GM23338 (cell line): ENCODE data around the gene MTLN. TPM values are rescaled to one million over a fixed set of nuclear protein-coding genes. Genes with fewer than 3 reads are reported as not detected.

Experiments
- ATAC-seq: fragments of 200-7000 bp; cut with Tn5 transposase; 3 replicates; pipeline ENCODE4 v1.9.1; 2020
- DNase-seq: peaks from one replicate; pipeline ENCODE4 v3.0.0-alpha.2; 2015; ENCODE audit warnings: low spot score
- H2AFZ ChIP-seq: fragments of 200-600 bp; sonication (generic); 2 replicates; pipeline ENCODE4 v1.8.0; 2016; ENCODE audit warnings: antibody characterized with exemption, mild to moderate bottlenecking, moderate library complexity
- H3F3A ChIP-seq: fragments of 200-600 bp; sonication (generic); replicated peaks from 2 replicates; pipeline ENCODE4 v1.8.0; 2017; ENCODE audit warnings: antibody characterized with exemption, mixed run types, low read depth
- H3K27ac ChIP-seq: fragments of 200-600 bp; sonication (generic); 2 replicates; pipeline ENCODE4 v1.6.1; 2016; ENCODE audit warnings: low read depth
- H3K27me3 ChIP-seq: fragments of 200-600 bp; sonication (generic); 2 replicates; pipeline ENCODE4 v1.8.0; 2016; ENCODE audit warnings: mild to moderate bottlenecking, mixed run types, moderate library complexity; ENCODE audit not compliant: insufficient read depth
- H3K36me3 ChIP-seq: fragments of 200-600 bp; sonication (generic); 2 replicates; pipeline ENCODE4 v1.8.0; 2016; ENCODE audit warnings: mild to moderate bottlenecking; ENCODE audit not compliant: insufficient read depth
- H3K4me1 ChIP-seq: fragments of 200-600 bp; sonication (generic); 2 replicates; pipeline ENCODE4 v1.8.0; 2016; ENCODE audit warnings: mild to moderate bottlenecking, moderate library complexity; ENCODE audit not compliant: insufficient read depth
- H3K4me2 ChIP-seq: fragments of 200-600 bp; sonication (generic); 2 replicates; pipeline ENCODE4 v1.7.1; 2017; ENCODE audit warnings: mixed run types
- H3K4me3 ChIP-seq: fragments of 200-600 bp; sonication (generic); 2 replicates; pipeline ENCODE4 v1.6.1; 2016; ENCODE audit warnings: mixed run types
- H3K79me2 ChIP-seq: fragments of 200-600 bp; sonication (generic); replicated peaks from 2 replicates; pipeline ENCODE4 v1.8.0; 2017; ENCODE audit warnings: mild to moderate bottlenecking; ENCODE audit not compliant: insufficient read depth
- H3K9me2 ChIP-seq: fragments of 200-600 bp; sonication (generic); 2 replicates; pipeline ENCODE4 v1.8.0; 2017; ENCODE audit not compliant: insufficient read depth
- H4K20me1 ChIP-seq: fragments of 200-600 bp; sonication (generic); replicated peaks from 2 replicates; pipeline ENCODE4 v1.8.0; 2017; ENCODE audit warnings: mild to moderate bottlenecking; ENCODE audit not compliant: insufficient read depth
- H3K27ac Mint-ChIP-seq: 2 replicates; pipeline ENCODE4 v1.8.0; 2020; ENCODE audit warnings: inconsistent platforms, mild to moderate bottlenecking, moderate library complexity, mixed read lengths
- H3K27me3 Mint-ChIP-seq: 3 replicates; pipeline ENCODE4 v1.8.0; 2022; ENCODE audit warnings: low read depth, mild to moderate bottlenecking, moderate library complexity, mixed read lengths, inconsistent platforms; ENCODE audit not compliant: insufficient read depth, poor library complexity
- H3K36me3 Mint-ChIP-seq: 3 replicates; pipeline ENCODE4 v1.8.0; 2021; ENCODE audit warnings: low read depth, mild to moderate bottlenecking, inconsistent platforms, moderate library complexity, mixed read lengths
- H3K4me1 Mint-ChIP-seq: 3 replicates; pipeline ENCODE4 v1.8.0; 2020; ENCODE audit warnings: mild to moderate bottlenecking, inconsistent platforms, mixed read lengths
- H3K4me3 Mint-ChIP-seq: 3 replicates; pipeline ENCODE4 v1.8.0; 2021; ENCODE audit warnings: moderate library complexity, mild to moderate bottlenecking, inconsistent platforms, mixed read lengths
- H3K9me3 Mint-ChIP-seq: 3 replicates; pipeline ENCODE4 v1.8.0; 2020; ENCODE audit warnings: moderate library complexity, mild to moderate bottlenecking, inconsistent platforms, mixed read lengths
- CREB1 ChIP-seq: fragments of 250-450 bp; sonication (Bioruptor Pico); IDR thresholded peaks from 2 replicates; pipeline ENCODE4 v1.5.0; 2020; ENCODE audit warnings: low read depth, mild to moderate bottlenecking, moderate library complexity
- EZH2 ChIP-seq: fragments of 200-600 bp; sonication (generic); IDR thresholded peaks from one replicate; pipeline ENCODE4 v1.8.0; 2017; ENCODE audit warnings: antibody characterized with exemption, mild to moderate bottlenecking, low read depth; ENCODE audit not compliant: unreplicated experiment
- EZH2phosphoT487 ChIP-seq: fragments of 200-600 bp; sonication (generic); IDR thresholded peaks from one replicate; pipeline ENCODE4 v1.8.1; 2018; ENCODE audit warnings: antibody characterized with exemption; ENCODE audit not compliant: unreplicated experiment
- JUNB ChIP-seq: IDR thresholded peaks from one replicate; pipeline ENCODE4 v1.6.1; 2016; ENCODE audit warnings: antibody characterized with exemption; ENCODE audit not compliant: unreplicated experiment
- NANOG ChIP-seq: IDR thresholded peaks from 2 replicates; pipeline ENCODE4 v1.6.1; 2016; ENCODE audit warnings: antibody characterized with exemption, borderline replicate concordance
- POLR2AphosphoS5 ChIP-seq: IDR thresholded peaks from 2 replicates; pipeline ENCODE4 v1.6.1; 2016; ENCODE audit warnings: antibody characterized with exemption, low read depth
- STAT1 ChIP-seq: IDR thresholded peaks from one replicate; pipeline ENCODE4 v1.6.1; 2016; ENCODE audit warnings: antibody characterized with exemption; ENCODE audit not compliant: unreplicated experiment
- ZNF114 ChIP-seq: fragments of 250-450 bp; sonication (Bioruptor Pico); IDR thresholded peaks from 2 replicates; pipeline ENCODE4 v1.5.0; 2020; ENCODE audit warnings: mild to moderate bottlenecking, moderate library complexity
- ZNF331 ChIP-seq: fragments of 250-450 bp; sonication (Bioruptor Pico); IDR thresholded peaks from 2 replicates; pipeline ENCODE4 v1.5.0; 2020; ENCODE audit warnings: low read depth, mild to moderate bottlenecking, moderate library complexity
- polyA plus RNA-seq: library from polyadenylated mRNA; unstranded; fragments of >200 nt; fragmentation: Nextera tagmentation; extraction: Ambion mirVana; gene quantifications from 2 replicates; pipeline ENCODE4 v1.2.1, GENCODE V29; 2016
- total RNA-seq: library from RNA; depleted of rRNA; stranded (reverse); fragments of >200 nt; shearing (Covaris generic); gene quantifications from 2 replicates; pipeline ENCODE4 v1.2.3, GENCODE V29; 2014
- TF ChIP-seq, protein P1 (sequence below): fragments of 250-450 bp; sonication (Bioruptor Pico); IDR thresholded peaks from 2 replicates; pipeline ENCODE4 v1.5.0; 2020; ENCODE audit warnings: mild to moderate bottlenecking, moderate library complexity
- TF ChIP-seq, protein P2 (sequence below): IDR thresholded peaks from one replicate; pipeline ENCODE4 v1.6.1; 2018; ENCODE audit warnings: antibody characterized with exemption; ENCODE audit not compliant: unreplicated experiment
- TF ChIP-seq, protein P3 (sequence below), 2 experiments: fragments of 200-600 bp in 1 of 2; sonication (generic) in 1 of 2; conservative IDR thresholded peaks; 2 replicates each; pipeline versions ENCODE4 v1.5.1 to v1.6.1; 2016 to 2017; ENCODE audit warnings: antibody characterized with exemption in 2 of 2, low read depth in 2 of 2, mild to moderate bottlenecking in 2 of 2, moderate library complexity in 1 of 2
- TF ChIP-seq, protein P4 (sequence below): IDR thresholded peaks from 2 replicates; pipeline ENCODE4 v1.6.1; 2016; ENCODE audit warnings: antibody characterized with exemption

Gene MTLN
- total and polyA plus RNA-seq, 2 experiments from 2014 or later = 40.2 to 151 TPM

DNA sequence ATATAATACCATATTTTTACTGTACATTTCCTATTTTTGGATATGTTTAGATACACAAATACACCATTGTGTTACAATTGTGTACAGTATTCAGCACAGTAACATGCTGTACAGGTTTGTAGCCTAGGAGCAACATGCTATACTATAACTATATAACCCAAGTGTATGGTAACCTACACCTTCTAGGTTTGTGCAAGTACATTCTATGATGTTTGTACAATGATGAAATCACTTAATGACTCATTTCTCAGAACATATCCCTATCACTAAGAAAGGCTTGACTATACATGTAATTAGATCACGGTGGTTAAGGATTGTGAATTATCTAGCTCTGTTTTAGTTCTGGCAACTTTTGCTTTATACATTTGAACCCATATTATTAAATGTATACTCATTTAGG, 38.8 kb downstream of the MTLN start:
- ATAC-seq (no peak), DNase-seq (no peak)
- Histone ChIP-seq H3K4me3 (no peak overlapping the region), H3K4me2 (no peak overlapping the region), H3K36me3 (no peaks in the 10 kb centered on the region), H3K27me3 (no peaks in the 10 kb centered on the region), H4K20me1 (no peaks in the 10 kb centered on the region), H3K79me2 (no peaks in the 10 kb centered on the region), H3K27ac (no peak overlapping the region), H2AFZ (no peak overlapping the region), H3K9me2 (no peaks in the 10 kb centered on the region), H3K4me1 (no peaks in the 10 kb centered on the region), H3F3A (no peaks in the 10 kb centered on the region)
- Mint-ChIP-seq H3K27me3 (no peaks in the 10 kb centered on the region), H3K36me3 (no peaks in the 10 kb centered on the region), H3K9me3 (no peaks in the 10 kb centered on the region), H3K4me3 (no peak overlapping the region), H3K4me1 (peaks cover 2% of the 10 kb centered on the region; the same call in 1 of the 3 replicates), H3K27ac (no peak overlapping the region)
- TF ChIP-seq CREB1 (CRISPR knock-in tag) (no peak), ZNF114 (CRISPR knock-in tag) (no peak), EZH2phosphoT487 (no peak), ZNF331 (CRISPR knock-in tag) (no peak), STAT1 (no peak), NANOG (no peak), JUNB (no peak), EZH2 (no peak), POLR2AphosphoS5 (no peak)
- TF ChIP-seq, protein P1, sequence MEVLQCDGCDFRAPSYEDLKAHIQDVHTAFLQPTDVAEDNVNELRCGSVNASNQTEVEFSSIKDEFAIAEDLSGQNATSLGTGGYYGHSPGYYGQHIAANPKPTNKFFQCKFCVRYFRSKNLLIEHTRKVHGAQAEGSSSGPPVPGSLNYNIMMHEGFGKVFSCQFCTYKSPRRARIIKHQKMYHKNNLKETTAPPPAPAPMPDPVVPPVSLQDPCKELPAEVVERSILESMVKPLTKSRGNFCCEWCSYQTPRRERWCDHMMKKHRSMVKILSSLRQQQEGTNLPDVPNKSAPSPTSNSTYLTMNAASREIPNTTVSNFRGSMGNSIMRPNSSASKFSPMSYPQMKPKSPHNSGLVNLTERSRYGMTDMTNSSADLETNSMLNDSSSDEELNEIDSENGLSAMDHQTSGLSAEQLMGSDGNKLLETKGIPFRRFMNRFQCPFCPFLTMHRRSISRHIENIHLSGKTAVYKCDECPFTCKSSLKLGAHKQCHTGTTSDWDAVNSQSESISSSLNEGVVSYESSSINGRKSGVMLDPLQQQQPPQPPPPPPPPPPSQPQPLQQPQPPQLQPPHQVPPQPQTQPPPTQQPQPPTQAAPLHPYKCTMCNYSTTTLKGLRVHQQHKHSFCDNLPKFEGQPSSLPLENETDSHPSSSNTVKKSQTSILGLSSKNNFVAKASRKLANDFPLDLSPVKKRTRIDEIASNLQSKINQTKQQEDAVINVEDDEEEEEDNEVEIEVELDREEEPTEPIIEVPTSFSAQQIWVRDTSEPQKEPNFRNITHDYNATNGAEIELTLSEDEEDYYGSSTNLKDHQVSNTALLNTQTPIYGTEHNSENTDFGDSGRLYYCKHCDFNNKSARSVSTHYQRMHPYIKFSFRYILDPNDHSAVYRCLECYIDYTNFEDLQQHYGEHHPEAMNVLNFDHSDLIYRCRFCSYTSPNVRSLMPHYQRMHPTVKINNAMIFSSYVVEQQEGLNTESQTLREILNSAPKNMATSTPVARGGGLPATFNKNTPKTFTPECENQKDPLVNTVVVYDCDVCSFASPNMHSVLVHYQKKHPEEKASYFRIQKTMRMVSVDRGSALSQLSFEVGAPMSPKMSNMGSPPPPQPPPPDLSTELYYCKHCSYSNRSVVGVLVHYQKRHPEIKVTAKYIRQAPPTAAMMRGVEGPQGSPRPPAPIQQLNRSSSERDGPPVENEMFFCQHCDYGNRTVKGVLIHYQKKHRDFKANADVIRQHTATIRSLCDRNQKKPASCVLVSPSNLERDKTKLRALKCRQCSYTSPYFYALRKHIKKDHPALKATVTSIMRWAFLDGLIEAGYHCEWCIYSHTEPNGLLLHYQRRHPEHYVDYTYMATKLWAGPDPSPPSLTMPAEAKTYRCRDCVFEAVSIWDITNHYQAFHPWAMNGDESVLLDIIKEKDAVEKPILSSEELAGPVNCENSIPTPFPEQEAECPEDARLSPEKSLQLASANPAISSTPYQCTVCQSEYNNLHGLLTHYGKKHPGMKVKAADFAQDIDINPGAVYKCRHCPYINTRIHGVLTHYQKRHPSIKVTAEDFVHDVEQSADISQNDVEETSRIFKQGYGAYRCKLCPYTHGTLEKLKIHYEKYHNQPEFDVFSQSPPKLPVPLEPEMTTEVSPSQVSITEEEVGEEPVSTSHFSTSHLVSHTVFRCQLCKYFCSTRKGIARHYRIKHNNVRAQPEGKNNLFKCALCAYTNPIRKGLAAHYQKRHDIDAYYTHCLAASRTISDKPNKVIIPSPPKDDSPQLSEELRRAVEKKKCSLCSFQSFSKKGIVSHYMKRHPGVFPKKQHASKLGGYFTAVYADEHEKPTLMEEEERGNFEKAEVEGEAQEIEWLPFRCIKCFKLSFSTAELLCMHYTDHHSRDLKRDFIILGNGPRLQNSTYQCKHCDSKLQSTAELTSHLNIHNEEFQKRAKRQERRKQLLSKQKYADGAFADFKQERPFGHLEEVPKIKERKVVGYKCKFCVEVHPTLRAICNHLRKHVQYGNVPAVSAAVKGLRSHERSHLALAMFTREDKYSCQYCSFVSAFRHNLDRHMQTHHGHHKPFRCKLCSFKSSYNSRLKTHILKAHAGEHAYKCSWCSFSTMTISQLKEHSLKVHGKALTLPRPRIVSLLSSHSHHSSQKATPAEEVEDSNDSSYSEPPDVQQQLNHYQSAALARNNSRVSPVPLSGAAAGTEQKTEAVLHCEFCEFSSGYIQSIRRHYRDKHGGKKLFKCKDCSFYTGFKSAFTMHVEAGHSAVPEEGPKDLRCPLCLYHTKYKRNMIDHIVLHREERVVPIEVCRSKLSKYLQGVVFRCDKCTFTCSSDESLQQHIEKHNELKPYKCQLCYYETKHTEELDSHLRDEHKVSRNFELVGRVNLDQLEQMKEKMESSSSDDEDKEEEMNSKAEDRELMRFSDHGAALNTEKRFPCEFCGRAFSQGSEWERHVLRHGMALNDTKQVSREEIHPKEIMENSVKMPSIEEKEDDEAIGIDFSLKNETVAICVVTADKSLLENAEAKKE = no peak
- TF ChIP-seq, protein P2, sequence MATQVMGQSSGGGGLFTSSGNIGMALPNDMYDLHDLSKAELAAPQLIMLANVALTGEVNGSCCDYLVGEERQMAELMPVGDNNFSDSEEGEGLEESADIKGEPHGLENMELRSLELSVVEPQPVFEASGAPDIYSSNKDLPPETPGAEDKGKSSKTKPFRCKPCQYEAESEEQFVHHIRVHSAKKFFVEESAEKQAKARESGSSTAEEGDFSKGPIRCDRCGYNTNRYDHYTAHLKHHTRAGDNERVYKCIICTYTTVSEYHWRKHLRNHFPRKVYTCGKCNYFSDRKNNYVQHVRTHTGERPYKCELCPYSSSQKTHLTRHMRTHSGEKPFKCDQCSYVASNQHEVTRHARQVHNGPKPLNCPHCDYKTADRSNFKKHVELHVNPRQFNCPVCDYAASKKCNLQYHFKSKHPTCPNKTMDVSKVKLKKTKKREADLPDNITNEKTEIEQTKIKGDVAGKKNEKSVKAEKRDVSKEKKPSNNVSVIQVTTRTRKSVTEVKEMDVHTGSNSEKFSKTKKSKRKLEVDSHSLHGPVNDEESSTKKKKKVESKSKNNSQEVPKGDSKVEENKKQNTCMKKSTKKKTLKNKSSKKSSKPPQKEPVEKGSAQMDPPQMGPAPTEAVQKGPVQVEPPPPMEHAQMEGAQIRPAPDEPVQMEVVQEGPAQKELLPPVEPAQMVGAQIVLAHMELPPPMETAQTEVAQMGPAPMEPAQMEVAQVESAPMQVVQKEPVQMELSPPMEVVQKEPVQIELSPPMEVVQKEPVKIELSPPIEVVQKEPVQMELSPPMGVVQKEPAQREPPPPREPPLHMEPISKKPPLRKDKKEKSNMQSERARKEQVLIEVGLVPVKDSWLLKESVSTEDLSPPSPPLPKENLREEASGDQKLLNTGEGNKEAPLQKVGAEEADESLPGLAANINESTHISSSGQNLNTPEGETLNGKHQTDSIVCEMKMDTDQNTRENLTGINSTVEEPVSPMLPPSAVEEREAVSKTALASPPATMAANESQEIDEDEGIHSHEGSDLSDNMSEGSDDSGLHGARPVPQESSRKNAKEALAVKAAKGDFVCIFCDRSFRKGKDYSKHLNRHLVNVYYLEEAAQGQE = no peak
- TF ChIP-seq, protein P3, sequence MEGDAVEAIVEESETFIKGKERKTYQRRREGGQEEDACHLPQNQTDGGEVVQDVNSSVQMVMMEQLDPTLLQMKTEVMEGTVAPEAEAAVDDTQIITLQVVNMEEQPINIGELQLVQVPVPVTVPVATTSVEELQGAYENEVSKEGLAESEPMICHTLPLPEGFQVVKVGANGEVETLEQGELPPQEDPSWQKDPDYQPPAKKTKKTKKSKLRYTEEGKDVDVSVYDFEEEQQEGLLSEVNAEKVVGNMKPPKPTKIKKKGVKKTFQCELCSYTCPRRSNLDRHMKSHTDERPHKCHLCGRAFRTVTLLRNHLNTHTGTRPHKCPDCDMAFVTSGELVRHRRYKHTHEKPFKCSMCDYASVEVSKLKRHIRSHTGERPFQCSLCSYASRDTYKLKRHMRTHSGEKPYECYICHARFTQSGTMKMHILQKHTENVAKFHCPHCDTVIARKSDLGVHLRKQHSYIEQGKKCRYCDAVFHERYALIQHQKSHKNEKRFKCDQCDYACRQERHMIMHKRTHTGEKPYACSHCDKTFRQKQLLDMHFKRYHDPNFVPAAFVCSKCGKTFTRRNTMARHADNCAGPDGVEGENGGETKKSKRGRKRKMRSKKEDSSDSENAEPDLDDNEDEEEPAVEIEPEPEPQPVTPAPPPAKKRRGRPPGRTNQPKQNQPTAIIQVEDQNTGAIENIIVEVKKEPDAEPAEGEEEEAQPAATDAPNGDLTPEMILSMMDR (conservative IDR thresholded peaks at IDR 0.05; ENCODE audit: low read depth in 2 of 2) = no peak
- TF ChIP-seq, protein P4, sequence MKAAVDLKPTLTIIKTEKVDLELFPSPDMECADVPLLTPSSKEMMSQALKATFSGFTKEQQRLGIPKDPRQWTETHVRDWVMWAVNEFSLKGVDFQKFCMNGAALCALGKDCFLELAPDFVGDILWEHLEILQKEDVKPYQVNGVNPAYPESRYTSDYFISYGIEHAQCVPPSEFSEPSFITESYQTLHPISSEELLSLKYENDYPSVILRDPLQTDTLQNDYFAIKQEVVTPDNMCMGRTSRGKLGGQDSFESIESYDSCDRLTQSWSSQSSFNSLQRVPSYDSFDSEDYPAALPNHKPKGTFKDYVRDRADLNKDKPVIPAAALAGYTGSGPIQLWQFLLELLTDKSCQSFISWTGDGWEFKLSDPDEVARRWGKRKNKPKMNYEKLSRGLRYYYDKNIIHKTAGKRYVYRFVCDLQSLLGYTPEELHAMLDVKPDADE = no peak
